ENCODE results near the gene ZFYVE28.

DNA sequence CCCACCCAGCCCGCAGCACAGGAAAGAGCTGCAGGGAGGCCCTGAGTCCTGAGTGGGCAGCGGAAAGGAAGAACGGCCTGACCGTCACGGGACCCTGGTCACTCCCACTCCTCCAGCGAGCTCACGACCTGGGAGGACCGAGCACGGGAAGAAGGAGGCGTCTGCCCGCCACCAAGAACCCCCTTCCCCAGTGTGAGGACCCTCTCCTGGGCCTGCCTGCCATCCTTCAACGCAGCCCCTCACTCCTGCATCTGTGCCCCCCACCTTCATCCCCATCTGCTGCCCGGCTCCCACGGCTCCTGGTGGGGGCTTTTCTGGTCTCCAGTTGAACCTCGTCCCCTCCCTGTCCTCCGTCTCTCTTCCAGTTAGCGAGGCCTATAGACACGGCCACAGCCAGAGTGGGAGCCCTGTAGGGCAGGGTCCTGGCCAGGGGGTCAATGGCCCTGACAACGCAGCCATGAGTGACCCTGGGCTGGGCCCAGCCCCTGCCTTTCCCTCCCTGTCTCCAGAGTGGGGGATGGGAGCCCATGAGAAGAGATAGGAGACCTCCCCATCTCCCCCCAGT, 115.2 kb downstream of the ZFYVE28 start:
- TF ChIP-seq, protein P1, sequence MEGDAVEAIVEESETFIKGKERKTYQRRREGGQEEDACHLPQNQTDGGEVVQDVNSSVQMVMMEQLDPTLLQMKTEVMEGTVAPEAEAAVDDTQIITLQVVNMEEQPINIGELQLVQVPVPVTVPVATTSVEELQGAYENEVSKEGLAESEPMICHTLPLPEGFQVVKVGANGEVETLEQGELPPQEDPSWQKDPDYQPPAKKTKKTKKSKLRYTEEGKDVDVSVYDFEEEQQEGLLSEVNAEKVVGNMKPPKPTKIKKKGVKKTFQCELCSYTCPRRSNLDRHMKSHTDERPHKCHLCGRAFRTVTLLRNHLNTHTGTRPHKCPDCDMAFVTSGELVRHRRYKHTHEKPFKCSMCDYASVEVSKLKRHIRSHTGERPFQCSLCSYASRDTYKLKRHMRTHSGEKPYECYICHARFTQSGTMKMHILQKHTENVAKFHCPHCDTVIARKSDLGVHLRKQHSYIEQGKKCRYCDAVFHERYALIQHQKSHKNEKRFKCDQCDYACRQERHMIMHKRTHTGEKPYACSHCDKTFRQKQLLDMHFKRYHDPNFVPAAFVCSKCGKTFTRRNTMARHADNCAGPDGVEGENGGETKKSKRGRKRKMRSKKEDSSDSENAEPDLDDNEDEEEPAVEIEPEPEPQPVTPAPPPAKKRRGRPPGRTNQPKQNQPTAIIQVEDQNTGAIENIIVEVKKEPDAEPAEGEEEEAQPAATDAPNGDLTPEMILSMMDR (IDR thresholded peaks at IDR 0.05): no peak
- TF ChIP-seq POLR2A (IDR thresholded peaks at IDR 0.05) (no peak), POLR2AphosphoS5 (IDR thresholded peaks at IDR 0.05) (no peak)
